ENCODE data around the gene RFC1.

GRCh38 chr4:39415678-39416283, 49.6 kb upstream of the RFC1 start:
- no peak for TF ChIP-seq CTCF (IDR thresholded peaks at IDR 0.05)
- TF ChIP-seq EZH2 (IDR thresholded peaks at IDR 0.05), result no peak
